Measurements from ENCODE around the gene GNAQ.

- TF ChIP-seq EZH2phosphoT487 (IDR thresholded peaks at IDR 0.05; ENCODE audit: unreplicated experiment) = no peak
- no peak for TF ChIP-seq EZH2 (IDR thresholded peaks at IDR 0.05; ENCODE audit: low read depth, unreplicated experiment)
- TF ChIP-seq CTCF (conservative IDR thresholded peaks at IDR 0.05; ENCODE audit: low read depth in 2 of 2) = peak; percentile 42 to 43
- no peak for TF ChIP-seq JUNB (IDR thresholded peaks at IDR 0.05; ENCODE audit: unreplicated experiment)
- no peak for TF ChIP-seq REST (IDR thresholded peaks at IDR 0.05; ENCODE audit: unreplicated experiment)
- TF ChIP-seq POLR2AphosphoS5 (IDR thresholded peaks at IDR 0.05; ENCODE audit: low read depth) = no peak
- no peak for TF ChIP-seq CREB1 (CRISPR knock-in tag; IDR thresholded peaks at IDR 0.05; ENCODE audit: low read depth)
- no peak for TF ChIP-seq ETS1 (IDR thresholded peaks at IDR 0.05)
These were observed 86.9 kb downstream of the GNAQ start for GRCh38 chr9:77944556-77945243.
